HG03432 (cell line): ENCODE measurements around the gene ZSCAN12.
"Not testable (repeated sequence)": the region's sequence is repeated elsewhere in the genome, so short reads cannot be mapped to it uniquely, and the experiment has no call there.

Source experiments
- ATAC-seq: cut with Tn5 transposase; IDR thresholded peaks from one replicate; pipeline ENCODE4 v1.9.1; 2021; ENCODE audit warnings: mild to moderate bottlenecking, moderate library complexity; ENCODE audit not compliant: unreplicated experiment

The ZSCAN12 gene

DNA sequence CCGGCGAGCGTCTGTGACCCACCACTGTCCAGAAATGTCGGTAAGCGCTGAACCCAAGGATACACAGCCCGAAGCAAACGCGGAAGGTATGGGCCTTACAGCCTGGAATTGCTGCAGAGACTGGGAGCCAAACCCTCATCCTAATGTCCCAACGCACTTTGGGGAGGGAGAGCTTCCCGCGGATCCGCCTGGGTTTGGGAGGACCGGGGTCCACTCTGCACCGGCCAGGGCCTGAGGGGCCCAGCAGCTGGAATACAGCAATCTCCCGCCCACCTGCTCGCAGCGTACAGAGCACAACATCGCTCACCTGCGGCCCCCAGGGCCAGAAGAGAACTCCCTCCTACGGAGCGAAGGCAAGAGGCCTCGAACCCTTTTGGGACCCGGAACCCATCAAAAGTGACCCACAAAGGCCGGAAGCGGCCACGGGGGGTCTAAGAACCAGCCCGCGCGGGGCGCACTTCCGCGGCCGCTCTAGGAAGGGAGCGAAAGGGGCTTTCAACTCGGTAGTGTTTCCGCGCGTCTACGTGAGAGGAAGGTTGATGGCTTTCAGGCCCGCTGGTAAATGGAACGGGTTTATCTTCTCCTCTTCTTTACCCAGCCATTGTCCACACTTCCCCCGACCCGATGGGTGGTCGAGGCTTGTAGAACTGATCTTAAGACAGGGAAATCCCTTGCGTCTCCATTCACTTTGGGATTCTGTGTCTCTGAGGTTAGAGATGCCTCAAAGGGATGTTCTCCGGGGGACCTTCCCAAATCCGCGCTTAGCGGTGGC, at the start of gene ZSCAN12:
Gene ZSCAN12 (minus strand): TSS at position 398 of the 772 bp plus-strand sequence. CDS start 1,342 bp downstream, outside the sequence.
- peak; percentile 92 for ATAC-seq

DNA sequence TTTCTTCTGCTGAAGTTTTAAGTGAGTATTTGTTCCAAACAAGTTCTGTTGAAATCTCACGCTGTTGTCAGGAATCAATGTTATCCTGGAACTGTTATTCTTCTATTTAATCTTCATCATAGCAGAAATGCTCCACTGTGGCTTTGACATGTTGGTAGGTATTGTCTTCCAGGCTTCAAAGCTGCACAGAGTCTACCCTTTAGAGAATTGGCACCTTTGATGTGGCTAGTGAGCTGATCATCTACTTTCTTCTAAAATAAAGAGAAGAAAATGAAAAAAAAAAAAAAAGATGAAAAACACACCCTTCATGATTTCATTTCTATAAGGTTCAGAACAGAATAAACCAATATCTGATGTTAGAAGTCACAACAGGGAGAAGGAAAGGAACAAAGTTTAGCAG, 49.5 kb upstream of the ZSCAN12 start:
- no peak for ATAC-seq

DNA sequence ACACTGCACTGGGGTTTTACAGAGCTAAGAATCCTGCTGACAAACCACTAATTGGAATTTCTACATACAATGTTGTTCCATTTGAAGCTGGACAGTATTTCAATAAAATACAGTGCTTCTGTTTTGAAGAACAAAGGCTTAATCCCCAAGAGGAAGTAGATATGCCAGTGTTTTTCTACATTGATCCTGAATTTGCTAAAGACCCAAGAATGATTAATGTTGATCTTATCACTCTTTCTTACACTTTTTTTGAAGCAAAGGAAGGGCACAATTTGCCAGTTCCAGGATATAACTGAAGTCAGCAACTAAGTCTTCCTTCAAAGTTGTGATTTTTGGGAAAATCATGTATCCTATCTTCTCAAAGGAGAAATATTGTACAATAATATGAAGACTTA, 48.0 kb upstream of the ZSCAN12 start:
- not testable (repeated sequence) for ATAC-seq

DNA sequence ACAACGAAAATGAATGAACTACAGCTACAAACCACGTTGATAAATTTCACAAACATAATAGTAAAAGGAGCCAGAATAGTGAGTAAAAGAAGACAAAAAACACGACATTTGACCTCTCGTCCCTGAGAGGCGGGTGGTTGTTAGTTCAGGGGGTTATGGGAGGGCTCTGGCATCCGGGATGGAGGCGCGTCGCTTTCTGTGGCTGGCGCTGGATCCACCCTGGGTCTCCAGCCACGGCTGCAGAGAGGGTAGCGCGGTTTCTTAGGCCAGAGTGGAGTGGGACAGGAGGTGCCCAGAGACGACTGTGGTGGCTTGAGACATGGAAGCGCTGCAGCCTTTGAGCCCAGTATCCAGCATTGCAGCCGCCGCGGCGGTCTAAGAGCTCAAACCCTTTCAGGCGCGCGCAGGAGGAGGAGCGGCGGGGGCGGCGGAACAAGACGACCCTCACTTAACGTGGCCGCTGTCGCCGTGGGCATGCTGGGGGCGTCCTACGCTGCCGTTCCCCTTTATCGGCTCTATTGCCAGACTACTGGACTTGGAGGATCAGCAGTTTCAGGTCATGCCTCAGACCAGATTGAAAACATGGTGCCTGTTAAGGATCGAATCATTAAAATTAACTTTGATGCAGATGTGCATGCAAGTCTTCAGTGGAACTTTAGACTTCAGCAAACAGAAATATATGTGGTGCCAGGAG, 47.4 kb upstream of the ZSCAN12 start:
- ATAC-seq: no peak

DNA sequence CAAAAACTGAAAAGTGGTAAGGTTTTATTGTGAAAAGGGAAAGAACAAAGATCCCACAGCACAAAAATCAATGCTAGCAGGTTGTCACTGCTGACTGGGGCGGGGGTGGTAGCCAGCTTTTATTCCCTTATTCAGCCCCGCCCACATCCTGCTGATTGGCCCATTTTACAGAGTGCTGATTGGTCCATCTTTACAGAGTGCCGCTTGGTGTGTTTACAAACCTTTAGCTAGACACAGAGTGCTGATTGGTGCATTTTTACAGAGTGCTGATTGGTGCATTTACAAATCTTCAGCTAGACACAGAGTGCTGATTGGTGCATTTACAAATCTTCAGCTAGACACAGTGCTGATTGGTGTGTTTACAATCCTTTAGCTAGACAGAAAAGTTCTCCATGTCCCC, 45.2 kb upstream of the ZSCAN12 start:
- not testable (repeated sequence) for ATAC-seq

DNA sequence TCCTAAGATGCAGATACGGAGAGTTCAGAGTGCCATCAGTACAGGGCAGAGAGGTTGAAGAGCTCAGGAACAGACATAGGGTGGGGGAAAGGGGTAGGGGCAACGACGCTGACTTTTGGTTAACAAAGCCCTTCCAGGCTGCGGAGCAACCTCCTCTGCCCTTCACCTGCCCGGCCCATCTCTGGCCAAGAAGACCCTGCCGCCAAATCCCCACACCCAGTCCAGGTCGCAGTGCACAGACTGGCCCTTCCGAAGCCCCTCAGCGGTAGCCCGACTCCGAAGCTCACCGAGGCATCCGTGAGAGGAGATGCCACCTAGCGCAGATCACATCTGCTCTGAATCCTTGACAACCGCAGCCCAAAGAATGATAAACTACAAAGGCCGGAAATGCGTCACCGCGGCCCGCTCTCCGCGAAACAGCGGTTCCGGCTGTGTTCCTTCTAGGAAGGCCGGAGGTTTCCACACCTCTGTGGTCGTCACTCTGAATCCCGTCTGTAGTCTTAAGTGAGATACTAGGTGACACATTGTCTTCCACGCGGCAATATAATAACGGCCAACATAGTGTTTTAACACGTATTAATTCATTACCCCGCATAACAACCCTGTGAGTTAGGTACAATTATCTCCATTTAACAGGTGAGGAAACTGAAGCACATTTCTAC, 43.7 kb upstream of the ZSCAN12 start, which contains the start of gene ZSCAN23:
Gene ZSCAN23 (minus strand): TSS at position 380 of the 662 bp plus-strand sequence. CDS start 7,225 bp downstream, outside the sequence.
- ATAC-seq: peak; percentile 93

DNA sequence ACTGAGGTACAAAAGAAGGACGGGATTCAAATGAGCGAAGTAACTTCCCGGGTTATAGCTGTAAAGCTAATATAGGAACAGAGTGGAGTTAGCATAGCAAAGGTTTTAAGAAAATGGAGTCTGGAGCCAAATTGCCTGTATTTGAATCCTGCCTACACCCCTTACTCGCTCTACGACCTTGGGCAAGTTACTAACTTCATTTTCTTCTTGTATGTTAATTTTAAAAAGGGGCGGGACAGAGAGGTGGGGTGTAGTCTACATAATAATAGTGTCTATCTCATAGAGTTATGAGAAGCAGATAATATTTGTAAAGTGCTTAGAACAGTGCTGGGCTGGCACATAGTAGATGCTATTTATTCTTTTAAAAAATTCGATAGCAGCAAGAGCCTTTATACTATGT, 43.0 kb upstream of the ZSCAN12 start:
- ATAC-seq: no peak

DNA sequence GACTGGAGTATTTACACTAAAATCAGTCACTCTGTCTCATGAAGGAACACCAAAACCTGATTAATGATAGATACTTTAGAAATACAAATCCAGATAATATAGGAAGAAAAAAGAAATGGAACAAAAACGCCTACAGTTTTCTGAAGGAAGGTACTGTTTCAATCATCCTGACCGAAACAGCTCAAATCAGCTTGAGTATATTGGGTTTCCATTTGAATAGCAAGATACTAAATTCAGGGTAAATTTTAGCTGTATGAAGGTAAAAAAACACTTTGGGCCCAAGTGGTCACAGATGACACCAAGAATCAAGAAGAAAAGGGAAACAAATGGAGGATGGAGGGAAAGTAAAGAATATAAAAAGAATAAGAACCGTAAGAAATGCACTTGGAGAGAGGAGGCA, 36.9 kb upstream of the ZSCAN12 start:
- ATAC-seq: no peak

DNA sequence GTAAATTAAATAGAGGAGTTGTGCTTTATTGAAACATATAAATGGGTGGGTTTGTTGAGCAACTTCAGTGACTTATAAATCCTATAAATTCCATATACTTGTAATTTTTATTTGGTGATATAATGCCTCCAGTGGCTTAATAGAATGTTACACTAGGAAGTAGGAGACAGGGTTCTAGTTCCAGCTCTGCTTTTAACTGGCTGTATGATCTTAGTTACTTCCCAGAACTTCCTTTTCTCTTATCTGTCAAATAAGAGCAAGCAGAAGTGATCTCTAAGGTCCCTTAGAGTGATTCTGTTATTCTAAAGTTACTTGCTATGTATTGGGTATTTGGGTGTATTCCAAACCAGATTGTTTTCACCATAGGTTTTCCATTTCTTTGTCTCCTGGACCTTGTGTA, 33.6 kb upstream of the ZSCAN12 start:
- ATAC-seq: no peak

DNA sequence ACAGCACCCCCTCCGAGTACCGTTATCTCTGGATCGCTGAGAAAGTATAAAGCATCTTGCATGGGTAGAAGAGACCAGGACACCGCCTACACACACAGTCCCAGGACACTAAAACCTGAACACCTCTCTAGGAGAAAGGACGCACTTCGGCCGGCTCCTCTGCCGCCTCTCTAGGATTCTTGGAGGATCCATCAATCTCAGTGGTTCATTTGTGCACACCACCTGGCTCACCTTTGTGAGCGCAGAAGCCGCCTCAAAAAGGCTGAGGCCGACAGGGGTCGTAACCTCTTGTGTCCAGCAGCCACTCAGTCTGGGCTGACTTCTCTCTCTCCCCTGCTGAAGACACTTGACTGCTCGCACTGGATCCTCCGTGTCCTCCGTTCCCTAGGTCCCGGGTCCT, 30.2 kb upstream of the ZSCAN12 start:
- ATAC-seq: no peak

DNA sequence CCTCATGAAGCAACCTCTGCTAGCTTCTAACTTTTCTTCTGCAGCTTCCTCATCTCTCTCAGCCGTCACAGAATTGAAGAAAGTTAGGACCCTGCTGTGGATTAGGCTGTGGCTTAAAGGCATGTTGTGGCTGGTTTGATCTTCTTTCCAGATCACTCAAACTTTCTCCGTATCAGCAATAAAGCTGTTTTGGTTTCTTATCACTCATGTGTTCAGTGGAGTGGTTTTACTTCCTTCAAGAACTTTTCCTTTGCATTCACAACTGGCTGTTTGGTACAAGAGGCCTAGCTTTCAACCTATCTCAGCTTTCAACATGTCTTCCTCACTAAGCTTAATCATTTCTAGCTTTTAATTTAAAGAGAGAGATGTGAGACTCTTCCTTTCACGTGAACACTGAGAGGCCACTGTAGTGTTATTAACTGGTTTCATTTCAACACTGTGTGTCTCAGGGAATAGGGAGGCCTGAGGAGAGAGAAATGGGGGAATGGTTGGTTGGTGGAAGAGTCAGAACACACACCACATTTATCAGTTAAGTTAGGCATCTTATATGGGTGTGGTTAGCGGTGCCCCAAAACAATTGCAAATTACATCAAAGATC, 26.5 kb upstream of the ZSCAN12 start:
- no peak for ATAC-seq

DNA sequence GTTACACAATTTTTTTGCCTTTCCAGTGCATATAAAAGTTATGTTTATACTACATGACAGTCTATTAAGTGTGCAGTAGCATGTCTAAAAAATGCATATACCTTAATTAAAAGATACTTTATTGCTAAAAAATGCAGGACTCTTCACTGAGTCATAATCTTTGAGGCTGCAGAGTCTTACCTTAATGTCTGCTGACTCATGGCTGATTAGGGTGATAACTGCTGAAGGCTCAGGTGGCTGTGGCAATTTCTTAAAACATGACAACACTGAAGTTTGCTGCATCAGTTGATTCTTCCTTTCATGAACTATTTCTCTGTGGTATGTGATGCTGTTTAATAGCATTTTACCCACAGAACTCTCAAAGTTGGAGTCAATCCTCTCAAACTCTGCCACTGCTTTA, 24.6 kb upstream of the ZSCAN12 start:
- ATAC-seq: no peak

DNA sequence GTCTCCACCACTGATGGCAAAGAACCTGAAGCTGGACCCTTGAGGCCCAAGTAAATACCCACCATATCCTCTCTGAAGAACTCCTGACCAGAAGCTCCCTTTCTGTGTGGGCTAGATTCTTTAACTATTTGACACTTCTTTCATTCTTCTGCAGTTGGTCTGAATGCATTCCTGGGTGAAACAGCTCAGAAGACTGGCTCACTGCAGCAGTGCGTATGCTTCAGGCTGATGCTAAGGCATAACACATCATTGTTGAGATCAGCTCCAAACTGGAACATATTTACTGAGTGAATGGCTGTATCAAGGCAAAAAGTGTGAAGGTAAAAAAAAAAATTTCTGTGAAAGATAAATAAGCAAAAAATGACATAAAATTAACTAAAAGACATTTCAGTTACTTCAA, 24.0 kb upstream of the ZSCAN12 start:
- no peak for ATAC-seq

DNA sequence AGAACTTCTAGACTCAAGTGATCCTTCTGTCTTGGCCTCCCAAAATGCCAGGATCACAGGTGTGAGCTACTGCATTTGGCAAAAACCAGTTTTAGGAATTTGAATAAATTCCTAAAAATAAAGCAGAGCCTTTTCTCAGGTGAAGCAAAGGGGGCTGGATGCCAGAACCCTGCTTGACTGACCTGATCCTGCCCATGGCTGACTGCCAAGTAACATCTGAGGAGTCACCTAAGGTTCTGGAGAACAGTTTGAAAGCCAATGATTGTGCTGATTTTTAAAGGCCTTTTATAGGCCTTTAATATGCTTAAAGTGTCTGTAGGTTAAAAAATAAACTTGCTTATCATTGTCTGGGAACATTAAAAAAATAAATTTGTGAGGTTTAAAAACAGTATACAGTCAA, 14.1 kb upstream of the ZSCAN12 start:
- no peak for ATAC-seq

DNA sequence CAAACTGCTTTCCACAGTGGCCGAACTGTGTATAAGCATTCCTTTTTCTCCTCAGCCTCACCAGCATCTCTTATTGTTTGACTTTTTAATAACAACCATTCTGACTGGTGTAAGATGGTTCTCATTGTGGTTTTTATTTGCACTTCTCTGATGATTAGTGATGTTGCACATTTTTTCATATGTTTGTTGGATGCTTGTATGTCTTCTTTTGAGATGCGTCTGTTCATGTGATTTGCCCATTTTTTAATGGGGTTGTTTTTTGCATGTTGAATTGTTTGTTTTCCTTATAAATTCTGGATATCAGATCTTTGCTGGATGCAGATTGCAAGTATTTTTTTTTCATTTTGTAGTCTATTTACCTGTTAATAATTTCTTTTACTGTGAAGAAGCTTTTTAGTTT, 11.2 kb upstream of the ZSCAN12 start:
- no peak for ATAC-seq

DNA sequence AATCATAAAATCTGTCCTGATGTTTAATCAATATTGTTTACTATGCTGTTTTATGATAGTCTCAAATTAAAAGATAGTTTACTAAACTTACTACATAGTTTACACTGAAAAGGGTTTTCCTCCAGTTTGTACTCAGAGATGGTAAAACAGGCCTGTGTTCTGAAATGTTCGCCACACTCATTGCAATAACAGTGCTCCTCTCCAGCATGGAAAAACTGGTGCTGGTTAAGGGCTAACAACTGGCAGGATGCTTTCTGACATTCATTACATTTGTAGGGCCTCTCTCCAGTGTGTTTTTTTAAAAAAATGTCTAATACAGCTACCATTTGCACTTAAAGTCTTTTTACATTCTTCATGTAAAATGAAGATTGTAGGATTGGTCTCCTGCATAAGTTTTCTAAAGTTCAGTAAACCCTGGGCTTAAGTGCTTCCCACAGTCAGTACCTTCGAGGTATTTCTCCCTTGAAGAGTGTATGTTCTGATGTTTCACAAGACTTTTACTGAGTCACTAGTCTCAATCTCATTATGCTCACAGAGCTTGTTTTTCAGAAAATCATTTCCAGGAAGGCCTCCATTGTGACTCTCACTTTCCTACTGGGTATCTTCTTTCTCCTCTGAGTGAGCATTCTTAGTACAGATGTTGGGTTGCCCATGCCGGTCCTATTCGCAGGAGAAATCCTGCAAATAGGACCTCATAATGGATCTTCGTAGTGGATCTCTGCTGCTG, 8.7 kb upstream of the ZSCAN12 start:
- ATAC-seq: no peak

DNA sequence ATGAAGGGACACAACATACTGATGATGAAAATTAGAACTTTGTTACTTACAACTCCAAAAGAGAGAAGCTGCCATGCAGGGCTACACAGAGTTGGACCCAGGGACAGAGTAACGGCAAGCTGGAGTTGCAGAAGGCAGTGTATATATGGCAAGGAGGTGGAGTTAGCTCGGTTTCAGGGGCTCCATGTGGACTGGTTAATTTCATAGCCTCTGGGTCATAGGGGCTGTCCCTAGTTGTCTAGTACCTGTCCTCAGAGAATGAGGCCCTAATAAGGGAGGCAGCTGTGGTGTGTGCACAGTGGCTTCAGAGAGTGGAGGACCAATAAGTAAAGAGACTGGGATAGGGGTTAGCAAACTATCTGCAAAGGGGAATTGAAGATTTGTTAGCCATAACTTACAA, 7.9 kb upstream of the ZSCAN12 start:
- no peak for ATAC-seq

DNA sequence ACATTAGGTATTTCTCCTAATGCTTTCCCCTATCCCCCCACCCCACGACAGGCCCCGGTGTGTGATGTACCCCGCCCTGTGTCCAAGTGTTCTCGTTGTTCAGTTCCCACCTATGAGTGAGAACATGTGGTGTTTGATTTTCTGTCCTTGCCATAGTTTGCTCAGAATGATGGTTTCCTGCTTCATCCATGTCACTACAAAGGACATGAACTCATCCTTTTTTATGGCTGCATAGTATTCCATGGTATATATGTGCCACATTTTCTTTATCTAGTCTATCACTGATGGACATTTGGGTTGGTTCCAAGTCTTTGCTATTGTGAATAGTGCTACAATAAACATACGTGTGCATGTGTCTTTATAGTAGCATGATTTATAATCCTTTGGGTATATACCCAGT, 4.4 kb upstream of the ZSCAN12 start:
- not testable (repeated sequence) for ATAC-seq

DNA sequence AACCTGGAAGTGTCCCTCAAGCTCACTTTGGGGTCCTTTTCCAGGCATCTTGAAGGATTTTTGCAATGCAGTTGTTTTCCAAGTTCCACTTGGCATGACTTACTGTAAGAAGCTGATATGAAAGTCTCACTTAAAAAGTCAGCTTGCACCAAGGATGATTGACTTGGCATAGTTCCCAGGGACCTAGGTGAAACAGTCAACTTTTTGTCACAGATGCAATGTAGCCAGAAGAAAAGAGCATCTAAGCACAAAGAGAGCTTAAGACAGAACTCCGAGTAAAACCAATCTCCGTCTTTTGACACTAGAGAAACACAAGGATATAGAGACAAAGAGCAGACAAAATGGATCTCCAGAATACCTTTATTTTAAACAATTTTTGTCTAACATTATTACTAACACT, 2.6 kb upstream of the ZSCAN12 start:
- ATAC-seq: no peak

DNA sequence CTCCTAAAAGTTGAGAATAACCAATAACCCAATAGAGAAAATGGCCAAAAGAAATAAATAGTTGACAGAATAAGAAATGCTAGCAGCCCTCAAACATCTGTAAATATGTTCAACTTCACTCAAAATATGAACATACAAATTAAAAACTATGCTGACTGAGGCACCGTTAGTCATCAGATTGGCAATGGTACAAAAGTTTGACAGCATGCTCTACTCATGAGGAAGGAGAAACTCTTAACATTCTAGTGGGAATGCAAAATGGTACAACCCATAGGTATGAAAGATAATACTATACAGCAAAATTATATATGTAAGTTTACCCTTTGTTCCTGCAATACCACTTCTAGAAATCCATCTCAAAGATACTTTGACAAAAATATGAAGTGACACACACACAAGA, 1.6 kb upstream of the ZSCAN12 start:
- ATAC-seq: no peak

DNA sequence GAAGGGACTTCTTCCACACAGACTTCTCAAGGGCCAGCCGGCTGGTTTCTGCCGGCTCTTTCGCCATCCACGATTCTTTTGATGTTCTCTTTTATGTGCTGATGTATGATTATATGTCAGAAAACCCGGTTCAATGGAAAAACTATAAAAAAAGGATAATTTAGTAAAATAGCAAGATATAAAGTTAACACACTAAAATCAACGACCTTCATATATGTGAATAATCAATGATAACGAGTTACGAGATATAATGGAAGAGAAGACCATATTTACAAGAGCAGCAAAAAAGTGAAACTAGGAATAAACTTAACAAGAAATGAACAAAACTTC, 540 bp upstream of the ZSCAN12 start:
- ATAC-seq: no peak
